Activated B cell treated with CpG ODN at 0.5 μM for 24 hours (primary cell): ENCODE data around the gene PRMT3. TPM values are rescaled to one million over a fixed set of nuclear protein-coding genes. Genes with fewer than 3 reads are reported as not detected.

Experiments used
- ATAC-seq: fragments of 200-7000 bp; cut with Tn5 transposase; one replicate; pipeline ENCODE4 v1.10.0; 2021; ENCODE audit warnings: low read depth, mild to moderate bottlenecking, moderate library complexity
- CTCF ChIA-PET: fragments of 350-600 bp; sonication (Branson Sonifier 250); formaldehyde crosslinking; loops from one replicate; lab custom pipeline; 2021; ENCODE audit warnings: antibody characterized with exemption; lab: Charles Lee
- POLR2A ChIA-PET: fragments of 350-600 bp; sonication (Branson Sonifier 250); formaldehyde crosslinking; loops from one replicate; lab custom pipeline; 2021; ENCODE audit warnings: antibody characterized with exemption; lab: Charles Lee
- DNase-seq: peaks from one replicate; pipeline ENCODE4 v3.0.0; 2022
- H3K27ac Mint-ChIP-seq: one replicate; pipeline ENCODE4 v1.8.0; 2020; ENCODE audit warnings: mixed read lengths
- H3K27me3 Mint-ChIP-seq: one replicate; pipeline ENCODE4 v1.8.0; 2021; ENCODE audit warnings: mixed read lengths
- H3K36me3 Mint-ChIP-seq: one replicate; pipeline ENCODE4 v1.8.0; 2021; ENCODE audit warnings: low read depth, mixed read lengths
- H3K4me1 Mint-ChIP-seq: one replicate; pipeline ENCODE4 v1.8.0; 2021; ENCODE audit warnings: mixed read lengths
- H3K4me3 Mint-ChIP-seq: one replicate; pipeline ENCODE4 v1.8.0; 2020; ENCODE audit warnings: mild to moderate bottlenecking, mixed read lengths
- H3K9me3 Mint-ChIP-seq: one replicate; pipeline ENCODE4 v1.8.0; 2020; ENCODE audit warnings: mixed read lengths
- intact Hi-C: fragments of 100-400 bp; cut with micrococcal nuclease; formaldehyde crosslinking; loops from one replicate; pipeline ENCODE4 v1.15.1; 2024
- total RNA-seq: library from RNA; stranded (reverse); gene quantifications from 2 replicates; pipeline ENCODE4 v1.2.3, GENCODE V29; 2022
- TF ChIP-seq, protein P1 (sequence below): fragments of 200-600 bp; IDR thresholded peaks from one replicate; pipeline ENCODE4 v1.8.0; 2022; ENCODE audit warnings: antibody characterized with exemption, mild to moderate bottlenecking

Gene PRMT3
- total RNA-seq, 1 donor from 2014 or later = 24.9 TPM

DNA sequence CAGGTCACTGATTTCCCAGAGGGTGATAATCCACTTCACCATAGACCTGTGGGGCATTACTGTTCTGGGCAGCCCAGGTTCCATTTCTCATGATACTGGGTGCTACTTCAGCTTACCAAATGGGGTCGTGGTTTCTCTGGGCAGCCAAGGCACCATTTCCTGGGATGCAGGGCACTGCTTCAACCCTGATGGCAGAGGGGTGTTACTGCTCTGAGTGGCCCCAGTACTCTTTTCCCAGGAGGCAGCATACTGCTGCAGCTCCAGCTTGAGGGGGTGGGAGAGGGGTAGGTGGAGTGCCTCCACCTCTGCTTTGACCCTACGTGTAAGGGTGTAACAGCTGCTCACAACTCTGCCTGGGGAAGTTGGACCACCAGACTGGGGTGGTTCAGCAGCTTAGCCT is 51.1 kb downstream of the PRMT3 start:
- ATAC-seq (no peak), DNase-seq (no peak)
- CTCF ChIA-PET = no interaction called here
- Mint-ChIP-seq H3K36me3 (peaks cover 59% of the 10 kb centered on the region), H3K9me3 (no peaks in the 10 kb centered on the region), H3K27ac (no peak overlapping the region), H3K27me3 (no peaks in the 10 kb centered on the region), H3K4me1 (peaks cover 2% of the 10 kb centered on the region), H3K4me3 (no peak overlapping the region)
- POLR2A ChIA-PET = no interaction called here
- intact Hi-C loops = no loop called here
- TF ChIP-seq, protein P1, sequence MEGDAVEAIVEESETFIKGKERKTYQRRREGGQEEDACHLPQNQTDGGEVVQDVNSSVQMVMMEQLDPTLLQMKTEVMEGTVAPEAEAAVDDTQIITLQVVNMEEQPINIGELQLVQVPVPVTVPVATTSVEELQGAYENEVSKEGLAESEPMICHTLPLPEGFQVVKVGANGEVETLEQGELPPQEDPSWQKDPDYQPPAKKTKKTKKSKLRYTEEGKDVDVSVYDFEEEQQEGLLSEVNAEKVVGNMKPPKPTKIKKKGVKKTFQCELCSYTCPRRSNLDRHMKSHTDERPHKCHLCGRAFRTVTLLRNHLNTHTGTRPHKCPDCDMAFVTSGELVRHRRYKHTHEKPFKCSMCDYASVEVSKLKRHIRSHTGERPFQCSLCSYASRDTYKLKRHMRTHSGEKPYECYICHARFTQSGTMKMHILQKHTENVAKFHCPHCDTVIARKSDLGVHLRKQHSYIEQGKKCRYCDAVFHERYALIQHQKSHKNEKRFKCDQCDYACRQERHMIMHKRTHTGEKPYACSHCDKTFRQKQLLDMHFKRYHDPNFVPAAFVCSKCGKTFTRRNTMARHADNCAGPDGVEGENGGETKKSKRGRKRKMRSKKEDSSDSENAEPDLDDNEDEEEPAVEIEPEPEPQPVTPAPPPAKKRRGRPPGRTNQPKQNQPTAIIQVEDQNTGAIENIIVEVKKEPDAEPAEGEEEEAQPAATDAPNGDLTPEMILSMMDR = no peak

DNA sequence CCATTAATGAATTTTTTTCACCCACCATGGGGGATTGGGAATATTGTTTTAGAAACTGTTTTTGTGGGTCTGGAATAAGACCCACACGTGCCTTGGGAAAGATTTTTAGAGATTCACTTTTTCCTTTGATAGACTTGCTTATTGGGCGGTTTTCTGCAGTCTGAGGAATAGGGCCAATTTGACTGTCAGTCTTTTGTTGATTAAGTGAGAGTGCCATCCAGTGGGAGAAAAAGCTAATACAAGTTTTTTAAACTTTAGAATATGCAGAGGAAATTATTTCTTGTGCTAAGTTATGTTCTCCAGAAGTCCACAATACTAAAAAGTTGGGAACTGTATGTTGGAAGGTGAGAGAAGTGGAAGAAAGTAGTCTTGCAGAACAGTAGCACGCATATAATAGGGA is 56.1 kb downstream of the PRMT3 start:
- ChIA-PET CTCF (interaction anchor here (0.8 to 1.1 kb wide), 2 partner anchors 314 to 315 kb away, joined by 3 read pairs; no protein-coding TSS in a partner anchor), POLR2A (no interaction called here)
- no peaks in the 10 kb centered on the region for H3K9me3 Mint-ChIP-seq
- no peaks in the 10 kb centered on the region for H3K4me1 Mint-ChIP-seq
- ATAC-seq (no peak), DNase-seq (no peak)
- intact Hi-C loops = no loop called here
- H3K27ac Mint-ChIP-seq = no peak overlapping the region
- H3K27me3 Mint-ChIP-seq = no peaks in the 10 kb centered on the region
- H3K36me3 Mint-ChIP-seq = peaks cover 24% of the 10 kb centered on the region
- TF ChIP-seq, protein P1 = no peak
- no peak overlapping the region for H3K4me3 Mint-ChIP-seq

DNA sequence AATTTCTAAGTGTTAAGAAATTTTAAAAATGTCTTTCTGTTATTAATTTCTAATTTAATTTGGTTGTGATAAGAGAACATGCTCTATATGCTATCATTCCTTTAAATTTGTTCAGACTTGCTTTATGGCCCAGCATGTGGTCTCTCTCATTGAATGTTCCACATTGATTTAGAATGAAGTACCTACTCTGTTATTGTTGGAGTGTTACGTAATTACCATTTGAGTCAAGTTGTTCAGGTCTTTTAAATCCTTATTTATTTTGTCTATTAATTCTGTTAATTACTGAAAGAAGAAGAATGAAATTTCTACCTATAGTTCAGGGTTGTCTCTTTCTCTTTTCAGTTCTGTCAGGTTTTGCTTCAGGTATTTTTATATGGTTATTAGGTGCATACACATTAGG is 57.0 kb downstream of the PRMT3 start:
- no peaks in the 10 kb centered on the region for H3K9me3 Mint-ChIP-seq
- H3K4me1 Mint-ChIP-seq = no peaks in the 10 kb centered on the region
- TF ChIP-seq, protein P1 = no peak
- DNase-seq (no peak), ATAC-seq (no peak)
- H3K27ac Mint-ChIP-seq = no peak overlapping the region
- ChIA-PET CTCF (interaction anchor here (0.8 kb wide), 1 partner anchor 315 kb away, joined by 3 read pairs; no protein-coding TSS in a partner anchor), POLR2A (no interaction called here)
- H3K27me3 Mint-ChIP-seq = no peaks in the 10 kb centered on the region
- intact Hi-C loops = no loop called here
- H3K36me3 Mint-ChIP-seq = peaks cover 21% of the 10 kb centered on the region
- H3K4me3 Mint-ChIP-seq = no peak overlapping the region

DNA sequence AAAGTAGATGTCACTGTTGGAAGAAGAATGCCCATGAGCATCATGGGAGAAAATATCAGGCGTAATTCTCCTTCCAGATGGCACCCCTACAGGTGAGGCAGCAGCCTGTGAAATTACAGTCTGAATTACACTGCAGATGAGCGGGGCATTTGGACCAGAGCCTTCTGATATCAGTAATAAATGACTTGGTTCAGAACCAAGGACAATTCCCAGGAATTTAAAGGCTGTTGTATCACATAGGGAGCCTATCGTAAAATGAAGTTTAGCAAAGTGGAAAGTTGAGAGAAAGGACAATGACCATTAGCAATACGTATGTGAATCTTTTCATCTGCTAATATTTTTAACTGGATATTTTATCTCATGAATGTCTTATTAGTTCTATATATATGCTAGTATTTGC is 61.3 kb downstream of the PRMT3 start:
- peaks cover 33% of the 10 kb centered on the region for H3K36me3 Mint-ChIP-seq
- TF ChIP-seq, protein P1 = no peak
- DNase-seq (no peak), ATAC-seq (no peak)
- H3K9me3 Mint-ChIP-seq = no peaks in the 10 kb centered on the region
- ChIA-PET CTCF (no interaction called here), POLR2A (no interaction called here)
- H3K4me3 Mint-ChIP-seq = no peak overlapping the region
- intact Hi-C loops = no loop called here
- peaks cover 5% of the 10 kb centered on the region for H3K4me1 Mint-ChIP-seq
- H3K27ac Mint-ChIP-seq = no peak overlapping the region
- H3K27me3 Mint-ChIP-seq = no peaks in the 10 kb centered on the region

DNA sequence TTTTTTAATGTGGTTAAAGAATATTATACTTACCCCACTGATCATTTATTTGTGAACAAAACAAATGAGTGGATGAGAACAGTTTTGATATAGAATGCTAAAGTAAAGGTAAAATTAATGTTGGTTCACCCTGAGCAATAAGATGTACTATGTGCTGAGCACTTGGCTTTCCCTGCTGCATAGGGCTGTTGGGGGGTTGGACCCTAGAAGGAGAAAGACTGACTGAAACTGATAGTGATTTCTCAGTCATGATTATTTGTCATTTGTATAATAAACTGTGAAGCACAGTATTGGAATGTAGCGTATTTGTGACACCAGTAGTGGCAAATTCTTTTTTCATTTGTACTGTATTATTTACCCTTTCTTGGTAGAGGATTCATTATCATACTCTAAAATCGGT is 63.3 kb downstream of the PRMT3 start:
- Mint-ChIP-seq H3K4me1 (peaks cover 5% of the 10 kb centered on the region), H3K27ac (no peak overlapping the region), H3K4me3 (no peak overlapping the region), H3K36me3 (peaks cover 37% of the 10 kb centered on the region), H3K27me3 (no peaks in the 10 kb centered on the region), H3K9me3 (no peaks in the 10 kb centered on the region)
- no peak for DNase-seq
- intact Hi-C loops = no loop called here
- CTCF ChIA-PET = no interaction called here
- no peak for ATAC-seq
- TF ChIP-seq, protein P1 = no peak
- POLR2A ChIA-PET = no interaction called here
